GM12865 (cell line): ENCODE data around the gene SIGLEC12.
A peak's percentile ranks its signal among the peaks of the same experiment; 100 is the strongest.

Source experiments
- DNase-seq: peaks from one replicate; pipeline ENCODE4 v3.0.0; 2010; ENCODE audit warnings: low read depth
- H3K4me3 ChIP-seq: 2 replicates; pipeline ENCODE4 v1.5.1; 2011; ENCODE audit warnings: mild to moderate bottlenecking, low read depth, low read length, control low read depth
- CTCF ChIP-seq: IDR thresholded peaks from 2 replicates; pipeline ENCODE4 v1.5.1; 2011; ENCODE audit warnings: low read length, control low read depth, low read depth, inconsistent platforms; ENCODE audit not compliant: insufficient read depth; ENCODE audit errors: missing control alignments

The SIGLEC12 gene

GRCh38 chr19:51546650-51547396, 45.2 kb upstream of the SIGLEC12 start:
- TF ChIP-seq CTCF = no peak
- no peak for DNase-seq
- H3K4me3 ChIP-seq = no peak overlapping the region

- no peak for TF ChIP-seq CTCF
Measured at GRCh38 chr19:51546107-51546649, 44.6 kb upstream of the SIGLEC12 start.

GRCh38 chr19:51544038-51544437, 42.4 kb upstream of the SIGLEC12 start:
- no peak for DNase-seq
- no peak overlapping the region for H3K4me3 ChIP-seq
- TF ChIP-seq CTCF = no peak

More at GRCh38 chr19:51546107-51546649, 44.6 kb upstream of the SIGLEC12 start:
- DNase-seq = peak; percentile 31
- H3K4me3 ChIP-seq = no peak overlapping the region

- TF ChIP-seq CTCF = no peak
- DNase-seq = no peak
- H3K4me3 ChIP-seq = no peak overlapping the region
Measured at GRCh38 chr19:51542699-51543098, 41.1 kb upstream of the SIGLEC12 start.

- no peak for TF ChIP-seq CTCF
- DNase-seq = no peak
Measured at GRCh38 chr19:51541458-51542357, 40.1 kb upstream of the SIGLEC12 start.

GRCh38 chr19:51539821-51540366, 38.3 kb upstream of the SIGLEC12 start:
- TF ChIP-seq CTCF = no peak

More at GRCh38 chr19:51541458-51542357, 40.1 kb upstream of the SIGLEC12 start:
- H3K4me3 ChIP-seq = no peak overlapping the region

More at GRCh38 chr19:51539821-51540366, 38.3 kb upstream of the SIGLEC12 start:
- H3K4me3 ChIP-seq = no peak overlapping the region
- DNase-seq = no peak
